Spleen (tissue), 11 donors: ENCODE data around the gene TRIM65. TPM values are rescaled to one million over a fixed set of nuclear protein-coding genes. Genes with fewer than 3 reads are reported as not detected.
A peak's percentile ranks its signal among the peaks of the same experiment; 100 is the strongest.

Experiments
- DNase-seq: peaks from one replicate; pipeline ENCODE4 v3.0.0-alpha.2; 2020
- H3K27ac ChIP-seq, 8 donors: fragments of 200-600 bp; sonication (generic) in 7 of 8; 1 replicate in 4 of 8; 2 replicates in 4 of 8; pipeline versions ENCODE4 v1.5.0 to v1.8.0; 2016 to 2021; ENCODE audit warnings: inconsistent platforms in 4 of 8, mild to moderate bottlenecking in 4 of 8, moderate library complexity in 1 of 8
- H3K27me3 ChIP-seq, 7 donors: fragments of 200-600 bp; sonication (generic) in 6 of 7; replicated peaks in 1 of 7; 1 replicate in 4 of 7; 2 replicates in 3 of 7; pipeline versions ENCODE4 v1.5.0 to v1.8.0; 2016 to 2021; ENCODE audit warnings: inconsistent platforms in 3 of 7, mild to moderate bottlenecking in 1 of 7
- H3K36me3 ChIP-seq, 6 donors: fragments of 200-600 bp; sonication (generic) in 5 of 6; 1 replicate in 4 of 6; 2 replicates in 2 of 6; pipeline versions ENCODE4 v1.5.0 to v1.8.0; 2016 to 2021; ENCODE audit warnings: inconsistent platforms in 2 of 6
- H3K4me1 ChIP-seq, 6 donors: fragments of 200-600 bp; sonication (generic) in 5 of 6; 1 replicate in 3 of 6; 2 replicates in 3 of 6; pipeline versions ENCODE4 v1.5.0 to v1.8.0; 2016 to 2021; ENCODE audit warnings: inconsistent platforms in 3 of 6
- H3K4me3 ChIP-seq, 8 donors: fragments of 200-600 bp; sonication (generic) in 7 of 8; 1 replicate in 4 of 8; 2 replicates in 4 of 8; pipeline versions ENCODE4 v1.5.0 to v1.8.0; 2016 to 2021; ENCODE audit warnings: inconsistent platforms in 4 of 8, mild to moderate bottlenecking in 4 of 8, moderate library complexity in 2 of 8
- H3K9me3 ChIP-seq, 8 donors: fragments of 200-600 bp; sonication (generic) in 7 of 8; 1 replicate in 4 of 8; 2 replicates in 4 of 8; pipeline versions ENCODE4 v1.5.0 to v1.8.0; 2016 to 2021; ENCODE audit warnings: inconsistent platforms in 4 of 8
- CTCF ChIP-seq, 11 experiments: fragments of 200-600 bp in 7 of 11; fragments of 450-650 bp in 4 of 11; sonication (generic) in 4 of 11; IDR thresholded peaks in 8 of 11; conservative IDR thresholded peaks in 3 of 11; 1 replicate in 7 of 11; 2 replicates in 4 of 11; pipeline versions ENCODE4 v1.4.0 to v1.8.0; 2016 to 2021; ENCODE audit warnings: antibody characterized with exemption in 11 of 11, inconsistent platforms in 4 of 11, mild to moderate bottlenecking in 1 of 11
- POLR2A ChIP-seq, 3 donors: fragments of 450-650 bp; IDR thresholded peaks; one replicate each; pipeline ENCODE4 v1.5.1; 2017; ENCODE audit warnings: antibody characterized with exemption in 3 of 3, mild to moderate bottlenecking in 1 of 3
- POLR2AphosphoS5 ChIP-seq, 3 donors: sonication (generic); formaldehyde crosslinking; IDR thresholded peaks; one replicate each; pipeline ENCODE4 v1.5.1; 2017; ENCODE audit warnings: antibody characterized with exemption in 3 of 3
- WGBS, 5 donors: extraction: QIAGEN DNeasy Blood & Tissue Kit in 3 of 5; methylation state at CpG; one replicate each; pipeline versions ENCODE4 v1.1.5 to v1.1.7; 2013 to 2018; 5-methylcytosine and 5-hydroxymethylcytosine counted together
- intact Hi-C: fragments of 100-400 bp; cut with DNase I; formaldehyde crosslinking; loops from one replicate; pipeline ENCODE4 v1.15.0; 2023; ENCODE audit warnings: low total_unique reads
- polyA plus RNA-seq, 3 donors: library from polyadenylated mRNA; stranded (reverse); fragments of 200-250 nt; gene quantifications; one replicate each; pipeline ENCODE4 v1.2.1, GENCODE V29; 2013
- total RNA-seq, 7 donors: library from RNA; depleted of rRNA in 3 of 7; stranded (reverse); fragments of >200 nt in 3 of 7; fragmentation: NEBNext Ultra II Directional in 4 of 7; extraction: Animal tissue kit (Norgen Biotek cat#: 25700) in 4 of 7; gene quantifications; one replicate each; pipeline versions ENCODE4 v1.1.0 to v1.2.1, GENCODE V29; 2016 to 2021
- donor health status: healthy with polysubstance abuse.
- donor health status: DM: no; HTN: no; CAD: no; lungs with moderate emphysema.
- donor health status: DM: no; HTN: no; CAD: no.
- donor health status: Bipolar disorder and iron deficiency.
- donor health status: healthy.
- donor health status: DM: no; HTN: no; CAD: no.
- donor health status: DM: yes; HTN: yes; CAD: no.

TRIM65 gene
- total and polyA plus RNA-seq, 10 donors: 9.0 to 28.2 (median 22.8) TPM

GRCh38 chr17:75880266-75880665, 16.5 kb downstream of the TRIM65 start:
- H3K36me3 ChIP-seq: peaks cover 0 to 14% (median 0%) of the 10 kb centered on the region in 6 donors
- H3K4me1 ChIP-seq: peaks cover 19 to 51% (median 41%) of the 10 kb centered on the region in 6 donors
- intact Hi-C loops: no loop called here
- no peak for TF ChIP-seq CTCF (IDR thresholded peaks at IDR 0.05 in 8 of 11, conservative IDR thresholded peaks at IDR 0.05 in 3 of 11)
- TF ChIP-seq POLR2AphosphoS5 (IDR thresholded peaks at IDR 0.05): no peak
- TF ChIP-seq POLR2A (IDR thresholded peaks at IDR 0.05): no peak
- DNase-seq: no peak
- H3K9me3 ChIP-seq: no peaks in the 10 kb centered on the region
- peaks cover 0 to 44% (median 6%) of the 10 kb centered on the region in 7 donors for H3K27me3 ChIP-seq
- no peak overlapping the region for H3K4me3 ChIP-seq
- no peak overlapping the region for H3K27ac ChIP-seq
- 82 to 96% (median 85%) methylated on average over 7 of the region's 7 CpGs for WGBS, 5 donors

GRCh38 chr17:75878174-75878998, 18.4 kb downstream of the TRIM65 start, which contains the start of gene TRIM47:
Gene TRIM47 (minus strand): TSS chr17:75878581. CDS start chr17:75878548, 33 bp downstream.
- H3K4me3 ChIP-seq: peak within 1 kb of the TSS; percentile 49 to 76 (median 70)
- H3K4me1 ChIP-seq: peaks cover 23 to 62% (median 59%) of the 10 kb centered on the region in 6 donors
- 1 to 2% (median 1%) methylated on average over 16 to 87 of the region's 87 CpGs for WGBS, 5 donors
- H3K27me3 ChIP-seq: peaks cover 0 to 44% (median 6%) of the 10 kb centered on the region in 7 donors
- no peaks in the 10 kb centered on the region for H3K9me3 ChIP-seq
- DNase-seq: peak; percentile 88
- TF ChIP-seq POLR2A (IDR thresholded peaks at IDR 0.05) (peak in 1 of 3 donors; percentile 52), CTCF (IDR thresholded peaks at IDR 0.05 in 8 of 11, conservative IDR thresholded peaks at IDR 0.05 in 3 of 11) (no peak), POLR2AphosphoS5 (IDR thresholded peaks at IDR 0.05) (peak; percentile 64 to 89 (median 87))
- peak within 1 kb of the TSS; percentile 76 to 94 (median 90) for H3K27ac ChIP-seq
- intact Hi-C loops: no loop called here
- H3K36me3 ChIP-seq: peaks cover 0 to 32% (median 11%) of the 10 kb centered on the region in 6 donors

- DNase-seq: peak; percentile 95
- Histone ChIP-seq H3K27ac (peak overlapping the region; percentile 76 to 94 (median 90)), H3K9me3 (no peaks in the 10 kb centered on the region), H3K36me3 (peaks cover 0 to 36% (median 11%) of the 10 kb centered on the region in 6 donors), H3K4me1 (peaks cover 27 to 68% (median 66%) of the 10 kb centered on the region in 6 donors), H3K4me3 (peak overlapping the region; percentile 49 to 76 (median 70)), H3K27me3 (peaks cover 0 to 44% (median 6%) of the 10 kb centered on the region in 7 donors)
- intact Hi-C loops: no loop called here
- WGBS, 5 donors: 0 to 1% (median 1%) methylated on average over 21 to 56 of the region's 56 CpGs
- TF ChIP-seq POLR2A (IDR thresholded peaks at IDR 0.05) (no peak), POLR2AphosphoS5 (IDR thresholded peaks at IDR 0.05) (no peak), CTCF (IDR thresholded peaks at IDR 0.05 in 8 of 11, conservative IDR thresholded peaks at IDR 0.05 in 3 of 11) (peak in 9 of 11 experiments; percentile 15 to 72 (median 63))
Measured at GRCh38 chr17:75877752-75878173, 19.0 kb downstream of the TRIM65 start.
